Measurements from ENCODE around the gene BEND7.

The BEND7 gene

DNA sequence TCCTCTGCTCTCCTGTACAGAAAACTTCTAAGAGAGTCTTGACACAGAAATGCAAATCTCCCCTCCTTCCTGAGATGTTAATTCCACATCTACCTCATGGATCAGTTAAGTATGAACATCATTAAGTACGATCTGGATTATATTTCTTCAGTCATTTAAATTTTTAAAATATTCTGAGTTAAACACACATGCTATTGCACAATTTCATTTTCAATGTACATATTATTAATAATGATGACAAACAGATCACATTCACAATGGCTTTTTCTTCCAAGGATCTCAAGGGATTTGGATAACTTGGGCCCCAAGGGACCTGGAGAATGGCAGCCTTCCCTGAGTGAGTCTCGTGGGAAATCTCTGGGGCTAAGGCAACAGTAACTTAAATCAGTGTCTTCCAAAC lies 16.2 kb downstream of the BEND7 start:
- FAIRE-seq (no peak), DNase-seq (ENCODE audit: insufficient read length, low spot score) (no peak)
- TF ChIP-seq POLR2A (IDR thresholded peaks at IDR 0.05; ENCODE audit: low read depth, low read length) (no peak), PAX5 (IDR thresholded peaks at IDR 0.05; ENCODE audit: insufficient read depth, low read length, severe bottlenecking) (no peak), TAF1 (IDR thresholded peaks at IDR 0.05; ENCODE audit: low read depth, low read length) (no peak), POLR2AphosphoS5 (IDR thresholded peaks at IDR 0.05; ENCODE audit: low read depth, low read length) (no peak), SPI1 (IDR thresholded peaks at IDR 0.05; ENCODE audit: low read depth, low read length) (no peak), POU2F2 (IDR thresholded peaks at IDR 0.05; ENCODE audit: low read depth, low read length) (no peak)

DNA sequence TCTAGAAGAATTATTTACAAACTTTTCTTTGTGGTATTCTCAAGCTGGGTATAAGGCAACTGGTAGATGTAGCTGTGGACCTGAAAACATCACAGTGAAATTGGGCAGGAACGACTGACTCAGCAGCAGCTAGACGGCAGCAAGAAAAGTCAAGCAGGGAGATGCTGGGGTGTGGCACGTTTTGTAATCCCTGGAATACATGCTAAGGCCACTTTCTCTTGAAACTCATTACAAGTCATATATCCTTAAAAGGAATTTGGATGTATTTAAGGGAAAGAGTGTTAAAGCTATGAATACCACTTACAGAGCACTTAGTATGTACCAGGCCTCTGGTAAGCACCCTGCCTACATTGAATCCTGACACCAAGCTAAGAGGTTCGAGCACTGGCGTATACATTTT lies 17.4 kb downstream of the BEND7 start:
- DNase-seq (ENCODE audit: insufficient read length, low spot score), result no peak
- no peak for FAIRE-seq
- TF ChIP-seq POLR2A (IDR thresholded peaks at IDR 0.05; ENCODE audit: low read depth, low read length), result no peak
- no peak for TF ChIP-seq PAX5 (IDR thresholded peaks at IDR 0.05; ENCODE audit: insufficient read depth, low read length, severe bottlenecking)
- no peak for TF ChIP-seq SPI1 (IDR thresholded peaks at IDR 0.05; ENCODE audit: low read depth, low read length)
- no peak for TF ChIP-seq POLR2AphosphoS5 (IDR thresholded peaks at IDR 0.05; ENCODE audit: low read depth, low read length)
- TF ChIP-seq TAF1 (IDR thresholded peaks at IDR 0.05; ENCODE audit: low read depth, low read length), result no peak
- TF ChIP-seq POU2F2 (IDR thresholded peaks at IDR 0.05; ENCODE audit: low read depth, low read length), result no peak

DNA sequence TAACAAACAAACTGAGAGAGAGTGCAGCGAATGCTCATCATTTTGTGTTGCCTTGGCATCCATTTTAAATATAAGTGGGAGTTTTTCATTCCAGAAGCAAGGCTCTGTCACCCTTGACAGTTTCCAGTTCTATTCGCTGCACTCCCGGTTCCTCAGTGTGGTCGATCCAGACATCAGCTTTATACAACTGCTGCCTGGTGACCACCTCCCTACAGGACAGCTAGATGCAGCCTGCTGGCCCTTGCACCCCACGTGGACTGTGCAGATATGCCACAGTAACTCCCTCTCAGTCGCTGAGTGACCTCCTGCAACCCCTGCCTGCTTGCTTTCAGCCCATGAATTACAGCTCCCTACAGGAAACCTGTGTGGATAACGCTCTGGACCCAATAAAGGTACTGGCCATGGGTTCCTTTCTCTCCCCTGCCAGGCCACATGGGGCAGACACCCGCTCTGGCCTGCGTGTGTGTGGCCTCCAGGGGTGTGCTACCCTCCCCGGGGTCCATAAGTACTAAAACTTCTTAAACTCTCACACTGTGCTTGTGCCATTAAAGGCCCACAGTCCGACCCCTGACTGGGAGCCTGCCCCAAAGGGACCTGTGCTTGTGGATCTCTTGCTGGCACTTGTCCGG lies 23.6 kb downstream of the BEND7 start:
- DNase-seq (ENCODE audit: insufficient read length, low spot score) (no peak), FAIRE-seq (no peak)
- TF ChIP-seq PAX5 (IDR thresholded peaks at IDR 0.05; ENCODE audit: insufficient read depth, low read length, severe bottlenecking), result no peak
- TF ChIP-seq POU2F2 (IDR thresholded peaks at IDR 0.05; ENCODE audit: low read depth, low read length), result no peak
- no peak for TF ChIP-seq TAF1 (IDR thresholded peaks at IDR 0.05; ENCODE audit: low read depth, low read length)
- no peak for TF ChIP-seq SPI1 (IDR thresholded peaks at IDR 0.05; ENCODE audit: low read depth, low read length)
- no peak for TF ChIP-seq POLR2AphosphoS5 (IDR thresholded peaks at IDR 0.05; ENCODE audit: low read depth, low read length)
- TF ChIP-seq POLR2A (IDR thresholded peaks at IDR 0.05; ENCODE audit: low read depth, low read length), result no peak

DNA sequence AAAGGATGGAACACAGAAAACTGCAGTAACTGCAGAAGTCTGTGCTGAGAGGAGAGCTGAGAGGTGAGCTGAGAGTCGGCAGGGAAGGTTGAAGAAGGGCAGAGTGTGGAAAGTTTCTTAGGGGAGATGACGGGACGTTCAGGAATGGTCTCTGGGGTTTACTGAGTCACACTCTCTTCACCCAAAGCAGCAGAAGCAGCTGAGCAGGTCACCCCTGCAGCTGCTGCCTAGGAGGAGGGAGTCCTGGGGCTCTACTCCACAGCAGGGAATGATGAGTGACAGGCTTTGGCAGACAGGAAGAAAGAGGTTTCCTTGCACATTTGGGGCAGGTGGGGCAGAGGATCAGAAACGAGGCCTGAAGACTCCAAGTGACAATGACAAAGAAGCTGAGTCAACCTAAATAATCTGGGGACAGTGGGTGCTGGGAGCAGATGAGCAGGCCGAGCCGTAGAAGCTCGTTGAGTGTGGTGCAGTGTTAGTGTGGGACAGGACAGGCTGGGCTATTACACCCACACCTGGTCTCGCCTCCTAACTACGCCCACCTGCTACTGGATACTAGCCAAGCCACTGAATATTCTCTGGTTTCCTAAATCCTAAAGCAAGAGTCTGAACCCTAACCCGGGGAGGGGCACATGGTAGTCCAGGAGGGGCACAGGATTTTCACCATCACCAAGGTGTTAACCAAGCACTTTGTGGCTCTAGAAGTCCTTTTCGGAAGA lies 24.9 kb downstream of the BEND7 start:
- TF ChIP-seq POU2F2 (IDR thresholded peaks at IDR 0.05; ENCODE audit: low read depth, low read length) (no peak), SPI1 (IDR thresholded peaks at IDR 0.05; ENCODE audit: low read depth, low read length) (no peak), POLR2A (IDR thresholded peaks at IDR 0.05; ENCODE audit: low read depth, low read length) (no peak), POLR2AphosphoS5 (IDR thresholded peaks at IDR 0.05; ENCODE audit: low read depth, low read length) (no peak), TAF1 (IDR thresholded peaks at IDR 0.05; ENCODE audit: low read depth, low read length) (no peak), PAX5 (IDR thresholded peaks at IDR 0.05; ENCODE audit: insufficient read depth, low read length, severe bottlenecking) (no peak)
- DNase-seq (ENCODE audit: insufficient read length, low spot score) (no peak), FAIRE-seq (no peak)

DNA sequence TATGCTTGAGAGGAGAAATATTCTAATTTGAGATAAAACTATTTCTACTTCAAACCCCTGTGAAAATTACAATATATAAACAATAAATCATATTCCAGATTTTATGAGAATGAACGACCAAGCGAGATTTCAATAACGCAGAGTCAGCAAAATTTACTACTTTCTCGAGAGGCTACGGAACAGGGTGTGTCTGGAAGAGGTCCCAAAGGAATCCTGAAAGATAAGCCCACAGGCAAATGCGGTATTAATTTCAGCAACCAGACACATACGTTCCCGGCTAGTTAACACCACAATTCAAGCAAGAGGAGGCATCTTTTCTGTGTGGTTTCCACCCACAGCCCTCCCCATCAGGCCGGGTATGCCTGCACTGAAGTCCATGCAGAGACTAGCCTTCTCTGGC lies 26.4 kb downstream of the BEND7 start:
- no peak for DNase-seq (ENCODE audit: insufficient read length, low spot score)
- no peak for FAIRE-seq
- no peak for TF ChIP-seq PAX5 (IDR thresholded peaks at IDR 0.05; ENCODE audit: insufficient read depth, low read length, severe bottlenecking)
- TF ChIP-seq SPI1 (IDR thresholded peaks at IDR 0.05; ENCODE audit: low read depth, low read length), result no peak
- TF ChIP-seq POLR2AphosphoS5 (IDR thresholded peaks at IDR 0.05; ENCODE audit: low read depth, low read length), result no peak

DNA sequence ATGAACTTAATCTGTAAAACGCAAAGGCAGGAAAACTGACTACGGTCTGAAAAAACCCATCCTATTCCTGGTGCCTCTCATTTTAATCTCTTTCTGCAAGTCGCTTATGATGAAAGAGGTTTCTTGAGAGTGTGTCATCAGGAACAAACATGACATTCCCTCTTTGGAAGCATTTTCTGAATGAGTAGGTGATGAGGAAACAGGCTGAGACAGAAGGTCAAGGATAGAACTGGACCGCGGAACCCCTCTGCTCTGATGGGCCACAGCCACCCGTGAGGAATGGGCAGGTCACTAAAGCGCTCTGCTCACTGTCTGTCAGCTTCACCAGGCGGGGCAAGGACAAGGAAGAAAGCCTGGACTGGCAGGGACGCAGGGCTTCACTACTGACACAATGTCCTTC lies 28.6 kb downstream of the BEND7 start:
- no peak for FAIRE-seq
- no peak for DNase-seq (ENCODE audit: insufficient read length, low spot score)
- TF ChIP-seq PAX5 (IDR thresholded peaks at IDR 0.05; ENCODE audit: insufficient read depth, low read length, severe bottlenecking) (no peak), POU2F2 (IDR thresholded peaks at IDR 0.05; ENCODE audit: low read depth, low read length) (no peak)

DNA sequence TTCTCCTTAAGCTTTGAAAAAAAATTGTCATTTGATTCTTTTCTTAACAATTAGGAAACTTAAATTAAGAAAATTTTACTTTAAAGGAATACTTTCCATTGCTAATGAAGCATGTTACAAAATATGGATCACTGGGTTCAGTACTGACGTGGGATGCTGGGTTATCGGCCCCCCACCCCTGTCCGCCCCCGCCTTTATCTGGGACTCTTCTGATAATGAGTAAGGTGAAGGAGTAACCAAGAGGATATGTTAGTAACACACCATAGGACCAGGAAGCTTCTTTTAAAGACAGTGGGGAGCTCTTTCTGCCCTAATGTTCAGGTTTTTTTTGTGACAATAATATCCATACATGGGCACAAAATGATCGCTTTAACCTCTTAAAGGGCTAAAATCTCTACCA lies 29.7 kb downstream of the BEND7 start:
- TF ChIP-seq POU2F2 (IDR thresholded peaks at IDR 0.05; ENCODE audit: low read depth, low read length) (no peak), POLR2A (IDR thresholded peaks at IDR 0.05; ENCODE audit: low read depth, low read length) (no peak), PAX5 (IDR thresholded peaks at IDR 0.05; ENCODE audit: insufficient read depth, low read length, severe bottlenecking) (no peak), TAF1 (IDR thresholded peaks at IDR 0.05; ENCODE audit: low read depth, low read length) (no peak), SPI1 (IDR thresholded peaks at IDR 0.05; ENCODE audit: low read depth, low read length) (no peak), POLR2AphosphoS5 (IDR thresholded peaks at IDR 0.05; ENCODE audit: low read depth, low read length) (no peak)
- DNase-seq (ENCODE audit: insufficient read length, low spot score) (no peak), FAIRE-seq (no peak)

DNA sequence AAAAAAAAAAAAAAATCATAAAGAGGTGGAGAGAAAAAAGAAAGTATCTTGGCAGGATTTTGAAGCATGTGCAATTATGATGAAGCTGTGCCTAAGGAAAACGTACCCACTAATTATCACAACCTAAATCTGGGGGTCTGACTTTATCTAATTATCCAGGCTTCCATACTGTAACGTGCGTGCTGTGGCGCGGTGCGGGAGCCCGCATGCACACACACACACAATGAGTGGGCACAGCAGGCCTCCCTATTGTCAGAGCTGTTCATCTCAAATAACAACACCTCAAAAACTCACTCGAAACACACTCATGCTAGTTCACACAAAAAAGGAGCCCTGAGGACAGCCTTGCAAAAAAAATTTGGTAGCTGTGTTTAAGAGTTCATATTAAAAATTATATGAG lies 31.9 kb downstream of the BEND7 start:
- no peak for DNase-seq (ENCODE audit: insufficient read length, low spot score)
- no peak for FAIRE-seq
- TF ChIP-seq POLR2AphosphoS5 (IDR thresholded peaks at IDR 0.05; ENCODE audit: low read depth, low read length) (no peak), TAF1 (IDR thresholded peaks at IDR 0.05; ENCODE audit: low read depth, low read length) (no peak), POLR2A (IDR thresholded peaks at IDR 0.05; ENCODE audit: low read depth, low read length) (no peak), POU2F2 (IDR thresholded peaks at IDR 0.05; ENCODE audit: low read depth, low read length) (no peak), PAX5 (IDR thresholded peaks at IDR 0.05; ENCODE audit: insufficient read depth, low read length, severe bottlenecking) (no peak), SPI1 (IDR thresholded peaks at IDR 0.05; ENCODE audit: low read depth, low read length) (no peak)

DNA sequence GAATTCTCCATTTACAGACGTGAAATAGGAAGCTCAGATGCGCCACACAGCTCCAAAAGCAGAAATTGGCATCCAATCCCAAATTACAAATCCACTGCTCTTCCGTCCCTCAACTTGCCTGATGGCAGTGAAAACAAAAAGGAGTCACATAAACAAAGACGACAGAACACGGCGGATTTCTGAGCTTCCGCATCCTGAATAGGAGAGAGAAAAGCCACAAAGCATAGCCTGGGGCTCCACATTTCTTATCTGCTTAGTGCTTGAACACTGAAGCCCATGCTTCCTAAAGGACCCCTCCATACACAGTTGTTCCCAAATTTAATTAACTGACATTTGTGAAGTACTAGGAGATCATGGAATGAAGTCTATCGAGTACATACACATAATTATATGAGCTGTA lies 32.6 kb downstream of the BEND7 start:
- TF ChIP-seq POLR2A (IDR thresholded peaks at IDR 0.05; ENCODE audit: low read depth, low read length) (no peak), SPI1 (IDR thresholded peaks at IDR 0.05; ENCODE audit: low read depth, low read length) (no peak), TAF1 (IDR thresholded peaks at IDR 0.05; ENCODE audit: low read depth, low read length) (no peak), POU2F2 (IDR thresholded peaks at IDR 0.05; ENCODE audit: low read depth, low read length) (no peak), PAX5 (IDR thresholded peaks at IDR 0.05; ENCODE audit: insufficient read depth, low read length, severe bottlenecking) (no peak), POLR2AphosphoS5 (IDR thresholded peaks at IDR 0.05; ENCODE audit: low read depth, low read length) (no peak)
- DNase-seq (ENCODE audit: insufficient read length, low spot score), result no peak
- no peak for FAIRE-seq
